Nephron (organoid): ENCODE data around the gene PSMG2.

Experiments used
- H3K27ac Mint-ChIP-seq, 3 experiments: 2 replicates each; pipeline ENCODE4 v1.8.0; 2020; ENCODE audit warnings: mixed read lengths in 3 of 3, mild to moderate bottlenecking in 2 of 3, moderate library complexity in 1 of 3
- H3K27me3 Mint-ChIP-seq: 2 replicates; pipeline ENCODE4 v1.8.0; 2021; ENCODE audit warnings: low read depth, mild to moderate bottlenecking, moderate library complexity, mixed read lengths
- H3K36me3 Mint-ChIP-seq: 2 replicates; pipeline ENCODE4 v1.8.0; 2020; ENCODE audit warnings: low read depth, mixed read lengths
- H3K4me1 Mint-ChIP-seq: 2 replicates; pipeline ENCODE4 v1.8.0; 2020; ENCODE audit warnings: mixed read lengths
- H3K4me3 Mint-ChIP-seq, 3 experiments: 2 replicates each; pipeline ENCODE4 v1.8.0; 2020; ENCODE audit warnings: mild to moderate bottlenecking in 3 of 3, mixed read lengths in 3 of 3, moderate library complexity in 2 of 3
- H3K9me3 Mint-ChIP-seq: 2 replicates; pipeline ENCODE4 v1.8.0; 2020; ENCODE audit warnings: mixed read lengths
- CTCF ChIP-seq, 3 experiments: fragments of 200-600 bp; sonication (generic); IDR thresholded peaks; one replicate each; pipeline ENCODE4 v1.5.0; 2021; ENCODE audit warnings: antibody characterized with exemption in 3 of 3; ENCODE audit not compliant: unreplicated experiment in 3 of 3

The PSMG2 gene

GRCh38 chr18:12745095-12745795 lies 42.4 kb downstream of the PSMG2 start:
- H3K36me3 Mint-ChIP-seq: no peaks in the 10 kb centered on the region
- TF ChIP-seq CTCF (IDR thresholded peaks at IDR 0.05; ENCODE audit: unreplicated experiment in 3 of 3): no peak
- H3K9me3 Mint-ChIP-seq: no peaks in the 10 kb centered on the region
- H3K4me1 Mint-ChIP-seq: no peaks in the 10 kb centered on the region
- H3K27ac Mint-ChIP-seq: no peak overlapping the region
- peaks cover 3% of the 10 kb centered on the region for H3K27me3 Mint-ChIP-seq
- no peak overlapping the region for H3K4me3 Mint-ChIP-seq

GRCh38 chr18:12747530-12748315 lies 44.9 kb downstream of the PSMG2 start:
- H3K27me3 Mint-ChIP-seq: peaks cover 4% of the 10 kb centered on the region
- no peaks in the 10 kb centered on the region for H3K4me1 Mint-ChIP-seq
- no peaks in the 10 kb centered on the region for H3K9me3 Mint-ChIP-seq
- no peak overlapping the region for H3K27ac Mint-ChIP-seq
- H3K36me3 Mint-ChIP-seq: no peaks in the 10 kb centered on the region
- no peak for TF ChIP-seq CTCF (IDR thresholded peaks at IDR 0.05; ENCODE audit: unreplicated experiment in 3 of 3)
- H3K4me3 Mint-ChIP-seq: no peak overlapping the region

- Mint-ChIP-seq H3K9me3 (no peaks in the 10 kb centered on the region), H3K36me3 (no peaks in the 10 kb centered on the region), H3K4me1 (no peaks in the 10 kb centered on the region), H3K27ac (no peak overlapping the region), H3K4me3 (no peak overlapping the region), H3K27me3 (peaks cover 4% of the 10 kb centered on the region)
- no peak for TF ChIP-seq CTCF (IDR thresholded peaks at IDR 0.05; ENCODE audit: unreplicated experiment in 3 of 3)
Observed at GRCh38 chr18:12748671-12749070, 45.8 kb downstream of the PSMG2 start.

- no peaks in the 10 kb centered on the region for H3K9me3 Mint-ChIP-seq
- no peak for TF ChIP-seq CTCF (IDR thresholded peaks at IDR 0.05; ENCODE audit: unreplicated experiment in 3 of 3)
- no peaks in the 10 kb centered on the region for H3K4me1 Mint-ChIP-seq
- H3K27me3 Mint-ChIP-seq: peaks cover 4% of the 10 kb centered on the region
- H3K36me3 Mint-ChIP-seq: no peaks in the 10 kb centered on the region
- H3K4me3 Mint-ChIP-seq: no peak overlapping the region
- no peak overlapping the region for H3K27ac Mint-ChIP-seq
Observed at GRCh38 chr18:12749121-12749520, 46.3 kb downstream of the PSMG2 start.

- Mint-ChIP-seq H3K9me3 (no peaks in the 10 kb centered on the region), H3K36me3 (no peaks in the 10 kb centered on the region), H3K27me3 (peaks cover 4% of the 10 kb centered on the region), H3K4me3 (no peak overlapping the region), H3K4me1 (no peaks in the 10 kb centered on the region), H3K27ac (no peak overlapping the region)
- TF ChIP-seq CTCF (IDR thresholded peaks at IDR 0.05; ENCODE audit: unreplicated experiment in 3 of 3): no peak
Observed at GRCh38 chr18:12750076-12750714, 47.4 kb downstream of the PSMG2 start.
